ENCODE results near the gene DNAL1.

Gene DNAL1

GRCh38 chr14:73721101-73721821 lies 76.5 kb downstream of the DNAL1 start:
- TF ChIP-seq, protein P1, sequence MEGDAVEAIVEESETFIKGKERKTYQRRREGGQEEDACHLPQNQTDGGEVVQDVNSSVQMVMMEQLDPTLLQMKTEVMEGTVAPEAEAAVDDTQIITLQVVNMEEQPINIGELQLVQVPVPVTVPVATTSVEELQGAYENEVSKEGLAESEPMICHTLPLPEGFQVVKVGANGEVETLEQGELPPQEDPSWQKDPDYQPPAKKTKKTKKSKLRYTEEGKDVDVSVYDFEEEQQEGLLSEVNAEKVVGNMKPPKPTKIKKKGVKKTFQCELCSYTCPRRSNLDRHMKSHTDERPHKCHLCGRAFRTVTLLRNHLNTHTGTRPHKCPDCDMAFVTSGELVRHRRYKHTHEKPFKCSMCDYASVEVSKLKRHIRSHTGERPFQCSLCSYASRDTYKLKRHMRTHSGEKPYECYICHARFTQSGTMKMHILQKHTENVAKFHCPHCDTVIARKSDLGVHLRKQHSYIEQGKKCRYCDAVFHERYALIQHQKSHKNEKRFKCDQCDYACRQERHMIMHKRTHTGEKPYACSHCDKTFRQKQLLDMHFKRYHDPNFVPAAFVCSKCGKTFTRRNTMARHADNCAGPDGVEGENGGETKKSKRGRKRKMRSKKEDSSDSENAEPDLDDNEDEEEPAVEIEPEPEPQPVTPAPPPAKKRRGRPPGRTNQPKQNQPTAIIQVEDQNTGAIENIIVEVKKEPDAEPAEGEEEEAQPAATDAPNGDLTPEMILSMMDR (IDR thresholded peaks at IDR 0.05) = no peak
- peaks cover 0 to 62% (median 58%) of the 10 kb centered on the region in 4 donors for H3K4me1 ChIP-seq
- no peaks in the 10 kb centered on the region for H3K9me3 ChIP-seq
- H3K4me3 ChIP-seq = no peak overlapping the region
- no peaks in the 10 kb centered on the region for H3K27me3 ChIP-seq
- intact Hi-C loops (cut with DNase I; ENCODE audit: low total_unique reads) = no loop called here
- peak overlapping the region; percentile 71 to 84 for H3K27ac ChIP-seq
- DNase-seq = peak in 1 of 2 donors; percentile 58
- peaks cover 35 to 75% (median 58%) of the 10 kb centered on the region in 3 donors for H3K36me3 ChIP-seq

DNA sequence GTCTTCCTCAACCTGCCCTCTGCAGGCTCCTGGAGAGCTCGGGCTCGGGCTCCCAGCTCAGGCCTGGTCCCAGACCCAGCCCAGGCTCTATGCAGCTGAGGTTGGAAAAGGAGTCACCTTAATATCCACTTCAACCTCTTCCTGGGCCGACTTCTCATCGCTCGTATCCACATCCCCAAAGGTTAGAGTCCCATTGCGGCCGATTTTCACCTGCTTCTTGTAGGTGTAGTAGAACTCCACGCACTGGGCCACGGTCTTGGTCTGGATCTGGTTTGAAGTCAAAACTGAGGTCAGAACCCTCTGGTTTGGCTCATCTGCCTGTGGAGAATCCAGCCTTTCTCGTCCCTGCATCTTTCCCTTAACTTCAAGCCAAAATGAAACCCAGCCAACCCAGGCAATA lies 77.8 kb downstream of the DNAL1 start:
- no peaks in the 10 kb centered on the region for H3K27me3 ChIP-seq
- TF ChIP-seq, protein P1 (IDR thresholded peaks at IDR 0.05) = no peak
- H3K4me3 ChIP-seq = no peak overlapping the region
- intact Hi-C loops (cut with DNase I; ENCODE audit: low total_unique reads) = no loop called here
- H3K27ac ChIP-seq = peak overlapping the region; percentile 71 to 84
- no peaks in the 10 kb centered on the region for H3K9me3 ChIP-seq
- DNase-seq = peak in 1 of 2 donors; percentile 60
- H3K4me1 ChIP-seq = peaks cover 0 to 58% (median 53%) of the 10 kb centered on the region in 4 donors
- H3K36me3 ChIP-seq = peaks cover 46 to 83% (median 72%) of the 10 kb centered on the region in 3 donors

- H3K27ac ChIP-seq = peak overlapping the region; percentile 71 to 84
- H3K36me3 ChIP-seq = peaks cover 46 to 83% (median 67%) of the 10 kb centered on the region in 3 donors
- H3K9me3 ChIP-seq = no peaks in the 10 kb centered on the region
- TF ChIP-seq, protein P1 (IDR thresholded peaks at IDR 0.05) = no peak
- H3K27me3 ChIP-seq = no peaks in the 10 kb centered on the region
- H3K4me3 ChIP-seq = peak overlapping the region; percentile 11 to 22
- intact Hi-C loops (cut with DNase I; ENCODE audit: low total_unique reads) = no loop called here
- DNase-seq = no peak
- peaks cover 0 to 54% (median 48%) of the 10 kb centered on the region in 4 donors for H3K4me1 ChIP-seq
Measured at GRCh38 chr14:73723406-73723796, 78.6 kb downstream of the DNAL1 start.

GRCh38 chr14:73723797-73724661 lies 79.2 kb downstream of the DNAL1 start:
- TF ChIP-seq, protein P1 (IDR thresholded peaks at IDR 0.05) = peak; percentile 32 to 53
- peaks cover 46 to 79% (median 61%) of the 10 kb centered on the region in 3 donors for H3K36me3 ChIP-seq
- peaks cover 0 to 55% (median 49%) of the 10 kb centered on the region in 4 donors for H3K4me1 ChIP-seq
- DNase-seq = peak; percentile 89 to 95
- H3K9me3 ChIP-seq = no peaks in the 10 kb centered on the region
- peak overlapping the region; percentile 11 to 22 for H3K4me3 ChIP-seq
- intact Hi-C loops (cut with DNase I; ENCODE audit: low total_unique reads) = no loop called here
- H3K27ac ChIP-seq = peak overlapping the region; percentile 71 to 84
- no peaks in the 10 kb centered on the region for H3K27me3 ChIP-seq

GRCh38 chr14:73724696-73725095 lies 79.9 kb downstream of the DNAL1 start:
- intact Hi-C loops (cut with DNase I; ENCODE audit: low total_unique reads) = no loop called here
- Histone ChIP-seq H3K4me3 (peak overlapping the region in 1 of 2 donors; percentile 19), H3K27ac (peak overlapping the region; percentile 71 to 84), H3K9me3 (no peaks in the 10 kb centered on the region), H3K36me3 (peaks cover 50 to 79% (median 64%) of the 10 kb centered on the region in 3 donors), H3K27me3 (no peaks in the 10 kb centered on the region), H3K4me1 (peaks cover 0 to 56% (median 49%) of the 10 kb centered on the region in 4 donors)
- TF ChIP-seq, protein P1 (IDR thresholded peaks at IDR 0.05) = no peak
- peak in 1 of 2 donors; percentile 65 for DNase-seq

Measured in tibial artery (tissue), 4 donors.